KMS-11 (cell line): ENCODE measurements around the gene RAMP2.

Experiments
- H2AFZ ChIP-seq: fragments of 200-600 bp; sonication (generic); 2 replicates; pipeline ENCODE4 v1.6.1; 2016; ENCODE audit warnings: antibody characterized with exemption, mixed run types, low read depth
- H3K27ac ChIP-seq: fragments of 200-600 bp; sonication (generic); 2 replicates; pipeline ENCODE4 v1.6.1; 2016; ENCODE audit warnings: mild to moderate bottlenecking, mixed run types
- H3K27me3 ChIP-seq: fragments of 200-600 bp; sonication (generic); 2 replicates; pipeline ENCODE4 v1.6.1; 2017; ENCODE audit warnings: mild to moderate bottlenecking, low read depth, mixed run types, moderate library complexity; ENCODE audit not compliant: insufficient read depth
- H3K36me3 ChIP-seq: fragments of 200-600 bp; sonication (generic); 2 replicates; pipeline ENCODE4 v1.6.1; 2017; ENCODE audit warnings: mild to moderate bottlenecking, mixed run types; ENCODE audit not compliant: insufficient read depth
- H3K4me1 ChIP-seq: fragments of 200-600 bp; sonication (generic); 2 replicates; pipeline ENCODE4 v1.6.1; 2016; ENCODE audit warnings: mild to moderate bottlenecking, low read depth, mixed run types; ENCODE audit not compliant: poor library complexity, severe bottlenecking
- H3K4me2 ChIP-seq: fragments of 200-600 bp; sonication (generic); 2 replicates; pipeline ENCODE4 v1.7.0; 2016; ENCODE audit warnings: mild to moderate bottlenecking, mixed run types
- H3K4me3 ChIP-seq: fragments of 200-600 bp; sonication (generic); IDR thresholded peaks from 2 replicates; pipeline ENCODE4 v1.6.1; 2017; ENCODE audit warnings: low read depth, low read length, mixed read lengths; ENCODE audit not compliant: insufficient read depth
- H3K79me2 ChIP-seq: fragments of 200-600 bp; sonication (generic); 2 replicates; pipeline ENCODE4 v1.6.1; 2016; ENCODE audit warnings: low read depth, mixed run types; ENCODE audit not compliant: insufficient read depth
- H3K9ac ChIP-seq: fragments of 200-600 bp; sonication (generic); 2 replicates; pipeline ENCODE4 v1.6.1; 2016; ENCODE audit warnings: mild to moderate bottlenecking, mixed run types
- H4K20me1 ChIP-seq: fragments of 200-600 bp; sonication (generic); 2 replicates; pipeline ENCODE4 v1.6.1; 2016; ENCODE audit warnings: mild to moderate bottlenecking, mixed run types; ENCODE audit not compliant: insufficient read depth
- TF ChIP-seq, protein P1 (sequence below): fragments of 200-600 bp; sonication (generic); conservative IDR thresholded peaks from 2 replicates; pipeline ENCODE4 v1.6.1; 2017; ENCODE audit warnings: low read depth, mild to moderate bottlenecking, antibody characterized with exemption, low read length, moderate library complexity, mixed read lengths

Gene RAMP2

DNA sequence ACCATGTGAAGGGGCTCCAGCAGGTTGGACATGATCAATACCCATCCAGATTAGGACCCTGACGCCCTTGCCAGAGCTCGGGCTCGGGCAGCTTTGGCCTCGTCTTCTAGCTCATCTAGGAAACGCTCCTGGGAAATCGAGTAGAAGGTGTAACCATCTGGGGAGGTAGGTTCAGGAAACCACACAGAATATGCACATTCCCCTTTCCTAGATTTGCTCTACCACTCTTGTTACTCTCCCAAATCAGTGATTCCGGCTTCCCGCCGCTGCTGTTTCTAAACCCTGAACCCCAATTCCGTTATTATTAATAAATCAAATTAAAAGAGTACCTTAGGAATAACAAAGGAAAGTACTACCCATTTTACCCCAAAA, 37.0 kb downstream of the RAMP2 start:
- Histone ChIP-seq H2AFZ (peak overlapping the region; percentile 71), H3K4me3 (no peak overlapping the region), H3K27ac (no peak overlapping the region; the same call in 1 of the 2 replicates), H4K20me1 (no peaks in the 10 kb centered on the region), H3K79me2 (no peaks in the 10 kb centered on the region; the same call in 1 of the 2 replicates), H3K4me2 (peak overlapping the region; percentile 98), H3K9ac (peak overlapping the region; percentile 81), H3K27me3 (no peaks in the 10 kb centered on the region), H3K36me3 (no peaks in the 10 kb centered on the region), H3K4me1 (peaks cover 13% of the 10 kb centered on the region)
- TF ChIP-seq, protein P1, sequence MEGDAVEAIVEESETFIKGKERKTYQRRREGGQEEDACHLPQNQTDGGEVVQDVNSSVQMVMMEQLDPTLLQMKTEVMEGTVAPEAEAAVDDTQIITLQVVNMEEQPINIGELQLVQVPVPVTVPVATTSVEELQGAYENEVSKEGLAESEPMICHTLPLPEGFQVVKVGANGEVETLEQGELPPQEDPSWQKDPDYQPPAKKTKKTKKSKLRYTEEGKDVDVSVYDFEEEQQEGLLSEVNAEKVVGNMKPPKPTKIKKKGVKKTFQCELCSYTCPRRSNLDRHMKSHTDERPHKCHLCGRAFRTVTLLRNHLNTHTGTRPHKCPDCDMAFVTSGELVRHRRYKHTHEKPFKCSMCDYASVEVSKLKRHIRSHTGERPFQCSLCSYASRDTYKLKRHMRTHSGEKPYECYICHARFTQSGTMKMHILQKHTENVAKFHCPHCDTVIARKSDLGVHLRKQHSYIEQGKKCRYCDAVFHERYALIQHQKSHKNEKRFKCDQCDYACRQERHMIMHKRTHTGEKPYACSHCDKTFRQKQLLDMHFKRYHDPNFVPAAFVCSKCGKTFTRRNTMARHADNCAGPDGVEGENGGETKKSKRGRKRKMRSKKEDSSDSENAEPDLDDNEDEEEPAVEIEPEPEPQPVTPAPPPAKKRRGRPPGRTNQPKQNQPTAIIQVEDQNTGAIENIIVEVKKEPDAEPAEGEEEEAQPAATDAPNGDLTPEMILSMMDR = no peak

DNA sequence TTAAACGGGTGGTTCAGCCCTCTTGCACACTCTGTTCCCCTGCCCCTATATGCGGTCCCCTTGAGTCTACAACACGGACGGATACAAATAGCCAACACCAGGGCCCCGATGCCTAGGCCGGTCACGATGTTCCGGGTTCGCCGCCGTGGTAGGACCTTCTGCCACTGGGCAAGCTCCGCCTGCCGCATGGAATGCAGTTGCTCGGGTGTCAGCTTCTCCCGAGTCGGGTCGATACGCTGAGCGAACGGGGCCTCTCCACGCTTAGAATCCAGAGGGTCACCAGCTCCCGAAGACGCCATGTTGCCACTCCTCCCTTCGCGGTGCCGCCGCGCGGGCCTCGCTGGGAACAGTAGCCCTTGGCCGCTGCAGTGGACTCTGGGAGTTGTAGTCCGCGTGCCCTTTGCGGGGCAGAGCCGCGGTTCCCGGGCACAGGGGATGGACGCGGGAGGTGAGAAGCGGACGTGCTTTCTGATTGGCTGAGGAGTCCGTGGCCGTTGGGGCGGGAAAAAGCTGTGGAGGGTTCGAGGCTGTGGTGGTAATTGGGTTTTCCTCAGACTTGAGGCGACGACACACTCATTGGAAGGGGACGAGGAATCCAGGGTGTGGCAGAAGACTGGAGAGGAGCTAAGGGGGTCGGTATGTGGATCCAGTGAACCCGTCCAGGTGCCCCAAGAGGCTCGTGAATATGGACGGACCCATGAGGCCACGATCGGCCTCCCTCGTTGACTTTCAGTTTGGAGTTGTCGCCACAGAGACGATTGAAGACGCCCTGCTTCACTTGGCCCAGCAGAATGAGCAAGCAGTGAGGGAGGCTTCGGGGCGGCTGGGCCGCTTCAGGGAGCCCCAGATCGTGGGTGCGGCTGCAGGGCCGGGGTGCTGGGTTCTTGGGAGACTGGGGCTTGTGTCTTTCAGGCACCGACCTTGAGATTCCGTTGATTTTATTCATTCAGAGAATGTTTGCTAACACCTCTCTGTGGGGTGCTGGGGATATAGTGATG, 37.7 kb downstream of the RAMP2 start, which contains the start of the genes CNTD1 and COA3:
CNTD1 (plus strand) TSS at position 479 of the 998 bp plus-strand sequence; CDS start at position 686, 207 bp downstream.
COA3 (minus strand) TSS at position 322 of the 998 bp plus-strand sequence; CDS start at position 299, 23 bp downstream.
- peak within 1 kb of the TSS; percentile 98 for H3K4me2 ChIP-seq
- H4K20me1 ChIP-seq = no peaks in the 10 kb centered on the region
- H3K79me2 ChIP-seq = no peaks in the 10 kb centered on the region; the same call in 1 of the 2 replicates
- peak within 1 kb of the TSS; percentile 81 for H3K9ac ChIP-seq
- no peaks in the 10 kb centered on the region for H3K27me3 ChIP-seq
- H3K36me3 ChIP-seq = no peaks in the 10 kb centered on the region
- H3K27ac ChIP-seq = no peak within 1 kb of the TSS; the same call in 1 of the 2 replicates
- H3K4me3 ChIP-seq = no peak within 1 kb of the TSS
- H3K4me1 ChIP-seq = peaks cover 13% of the 10 kb centered on the region
- peak within 1 kb of the TSS; percentile 71 for H2AFZ ChIP-seq
- TF ChIP-seq, protein P1 = no peak

DNA sequence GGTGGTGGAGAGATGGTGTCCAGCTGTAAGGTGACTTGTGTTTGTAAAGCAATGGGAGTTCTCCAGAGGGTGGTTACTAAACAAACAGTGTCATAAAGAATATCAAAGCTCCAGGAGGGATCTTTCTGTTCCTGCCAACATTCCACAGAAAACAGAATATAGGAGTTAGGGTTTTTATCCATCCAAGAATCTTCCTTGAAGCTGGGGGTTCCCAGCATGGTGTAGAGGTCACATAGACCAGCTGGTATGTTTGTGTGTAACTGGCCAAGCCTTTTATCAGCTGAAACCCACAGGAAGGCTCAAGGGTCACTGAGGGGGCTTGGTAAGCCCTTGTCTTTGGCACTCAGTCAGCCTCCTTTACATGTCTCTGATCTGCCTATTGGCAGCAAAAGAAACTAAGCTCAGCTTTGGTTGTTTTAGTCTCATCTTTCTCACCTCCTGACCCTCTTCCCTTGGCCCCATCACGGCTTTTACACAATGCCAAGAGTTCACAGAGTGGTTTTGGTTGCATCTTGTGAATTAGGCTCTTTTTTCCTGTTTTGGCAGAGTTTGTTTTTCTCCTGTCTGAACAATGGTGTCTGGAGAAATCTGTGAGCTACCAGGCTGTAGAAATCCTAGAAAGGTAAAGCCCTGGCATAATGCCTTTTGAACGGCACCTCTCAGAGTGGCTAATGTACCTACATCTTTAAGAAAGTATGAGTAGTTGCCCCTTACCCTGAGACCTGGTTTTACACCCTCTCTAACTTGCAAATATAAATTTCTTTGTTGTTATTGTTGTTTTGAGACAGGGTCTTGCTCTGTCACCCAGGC, 42.3 kb downstream of the RAMP2 start:
- H3K36me3 ChIP-seq = no peaks in the 10 kb centered on the region
- no peaks in the 10 kb centered on the region for H3K27me3 ChIP-seq
- H3K79me2 ChIP-seq = no peaks in the 10 kb centered on the region
- TF ChIP-seq, protein P1 = no peak
- peaks cover 6% of the 10 kb centered on the region for H3K4me1 ChIP-seq
- no peak overlapping the region for H3K27ac ChIP-seq
- no peak overlapping the region for H3K4me2 ChIP-seq
- H4K20me1 ChIP-seq = no peaks in the 10 kb centered on the region
- H3K4me3 ChIP-seq = no peak overlapping the region
- no peak overlapping the region for H2AFZ ChIP-seq
- H3K9ac ChIP-seq = no peak overlapping the region

DNA sequence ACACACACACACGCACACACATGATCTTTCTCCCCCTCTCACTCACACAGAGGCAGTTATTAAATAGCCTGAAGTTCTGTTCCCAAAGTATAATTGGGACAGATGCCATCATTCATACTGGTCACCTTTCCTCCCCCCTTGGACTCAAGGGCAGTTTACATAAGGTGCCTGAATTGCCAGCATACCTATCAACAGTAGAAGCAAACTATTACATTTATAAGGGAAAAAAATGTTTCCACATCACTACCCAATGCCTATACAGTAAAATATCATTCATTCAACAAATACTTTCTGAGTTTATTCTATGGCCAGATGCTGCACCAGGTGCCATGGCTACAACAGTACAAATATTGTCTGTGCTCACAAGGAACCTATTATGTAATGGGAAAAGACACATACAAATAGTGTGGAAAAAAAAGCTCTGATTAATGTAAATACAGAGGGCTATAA, 43.9 kb downstream of the RAMP2 start:
- Histone ChIP-seq H2AFZ (no peak overlapping the region), H4K20me1 (no peaks in the 10 kb centered on the region), H3K27me3 (no peaks in the 10 kb centered on the region), H3K36me3 (no peaks in the 10 kb centered on the region), H3K27ac (no peak overlapping the region), H3K4me3 (no peak overlapping the region), H3K4me2 (no peak overlapping the region), H3K79me2 (no peaks in the 10 kb centered on the region), H3K9ac (no peak overlapping the region), H3K4me1 (no peaks in the 10 kb centered on the region)
- TF ChIP-seq, protein P1 = no peak
